Bronchial epithelial cell (primary cell): Measurements from ENCODE around the gene NUP107. TPM values are rescaled to one million over a fixed set of nuclear protein-coding genes. Genes with fewer than 3 reads are reported as not detected.

Experiments
- DNase-seq: peaks from one replicate; pipeline ENCODE4 v3.0.0-alpha.2; 2010; ENCODE audit warnings: low read depth
- FAIRE-seq: peaks from 2 replicates; lab custom pipeline; 2011; peaks lifted over from hg19 to GRCh38; lab: Jason Lieb, UNC
- H3K27me3 ChIP-seq: 2 replicates; pipeline ENCODE4 v1.5.1; 2011; ENCODE audit warnings: low read length; ENCODE audit not compliant: control insufficient read depth, insufficient read depth
- H3K36me3 ChIP-seq: 2 replicates; pipeline ENCODE4 v1.5.1; 2011; ENCODE audit warnings: low read length; ENCODE audit not compliant: control insufficient read depth, insufficient read depth
- H3K4me3 ChIP-seq: 2 replicates; pipeline ENCODE4 v1.5.1; 2011; ENCODE audit warnings: mild to moderate bottlenecking, low read depth, low read length, control low read depth
- CTCF ChIP-seq: IDR thresholded peaks from 2 replicates; pipeline ENCODE4 v1.5.1; 2011; ENCODE audit warnings: mild to moderate bottlenecking, moderate library complexity, low read length, control low read depth, inconsistent platforms; ENCODE audit not compliant: insufficient read depth, severe bottlenecking
- total RNA-seq: library from RNA; depleted of rRNA; stranded (reverse); fragments of >200 nt; gene quantifications from 2 replicates; pipeline ENCODE4 v1.2.1, GENCODE V29; 2014

Gene NUP107
- total RNA-seq, 1 donor from 2014 or later: 28.7 TPM

- DNase-seq: no peak
- TF ChIP-seq CTCF: no peak
- no peak for FAIRE-seq
- Histone ChIP-seq H3K4me3 (no peak overlapping the region), H3K27me3 (no peaks in the 10 kb centered on the region), H3K36me3 (peaks cover 5% of the 10 kb centered on the region)
Observed at GRCh38 chr12:68750506-68750905, 63.7 kb downstream of the NUP107 start.

GRCh38 chr12:68755536-68756243 is 68.9 kb downstream of the NUP107 start:
- DNase-seq (no peak), FAIRE-seq (no peak)
- H3K36me3 ChIP-seq: peaks cover 2% of the 10 kb centered on the region
- no peaks in the 10 kb centered on the region for H3K27me3 ChIP-seq
- TF ChIP-seq CTCF: no peak
- H3K4me3 ChIP-seq: no peak overlapping the region

- TF ChIP-seq CTCF: no peak
- H3K27me3 ChIP-seq: no peaks in the 10 kb centered on the region
- H3K4me3 ChIP-seq: no peak overlapping the region
- no peak for DNase-seq
- no peak for FAIRE-seq
- no peaks in the 10 kb centered on the region for H3K36me3 ChIP-seq
Observed at GRCh38 chr12:68759852-68760251, 73.1 kb downstream of the NUP107 start.

GRCh38 chr12:68760806-68761441 is 74.1 kb downstream of the NUP107 start:
- Histone ChIP-seq H3K36me3 (no peaks in the 10 kb centered on the region), H3K4me3 (no peak overlapping the region), H3K27me3 (no peaks in the 10 kb centered on the region)
- TF ChIP-seq CTCF: no peak
- FAIRE-seq (no peak), DNase-seq (no peak)

GRCh38 chr12:68761442-68761812 is 74.6 kb downstream of the NUP107 start:
- TF ChIP-seq CTCF: no peak
- FAIRE-seq (no peak), DNase-seq (no peak)
- no peaks in the 10 kb centered on the region for H3K36me3 ChIP-seq
- H3K27me3 ChIP-seq: no peaks in the 10 kb centered on the region
- no peak overlapping the region for H3K4me3 ChIP-seq
